Gastrocnemius medialis (tissue), 4 donors: Measurements from ENCODE around the gene PASD1. TPM values are rescaled to one million over a fixed set of nuclear protein-coding genes. Genes with fewer than 3 reads are reported as not detected.

Experiments
- ATAC-seq, 2 donors: fragments of 150-250 bp; one replicate each; pipeline ENCODE4 v1.9.1; 2016
- DNase-seq, 2 donors: peaks; one replicate each; pipeline ENCODE4 v3.0.0-alpha.2; 2019
- H3K27ac ChIP-seq, 4 donors: fragments of 200-600 bp; sonication (generic); 1 replicate in 1 of 4; 2 replicates in 3 of 4; pipeline ENCODE4 v1.5.1; 2016 to 2018; ENCODE audit warnings: mild to moderate bottlenecking in 2 of 4, moderate library complexity in 1 of 4
- H3K27me3 ChIP-seq, 3 donors: fragments of 200-600 bp; sonication (generic) in 2 of 3; 1 replicate in 1 of 3; 2 replicates in 2 of 3; pipeline versions ENCODE4 v1.5.1 to v1.6.0; 2016 to 2019; ENCODE audit warnings: mild to moderate bottlenecking in 1 of 3, moderate library complexity in 1 of 3
- H3K36me3 ChIP-seq, 2 donors: fragments of 200-600 bp; sonication (generic) in 1 of 2; one replicate each; pipeline ENCODE4 v1.5.1; 2017 to 2018
- H3K4me1 ChIP-seq, 2 donors: fragments of 200-600 bp; sonication (generic) in 1 of 2; one replicate each; pipeline ENCODE4 v1.5.1; 2016 to 2017; ENCODE audit warnings: mild to moderate bottlenecking in 2 of 2
- H3K4me3 ChIP-seq, 4 donors: fragments of 200-600 bp; sonication (generic) in 3 of 4; 1 replicate in 1 of 4; 2 replicates in 3 of 4; pipeline ENCODE4 v1.5.1; 2016 to 2019; ENCODE audit warnings: mild to moderate bottlenecking in 2 of 4
- H3K9me3 ChIP-seq, 3 donors: fragments of 200-600 bp; sonication (generic) in 2 of 3; 1 replicate in 1 of 3; 2 replicates in 2 of 3; pipeline ENCODE4 v1.5.1; 2016 to 2019
- POLR2A ChIP-seq, 2 donors: fragments of 450-650 bp; IDR thresholded peaks; one replicate each; pipeline ENCODE4 v1.6.1; 2017; ENCODE audit warnings: antibody characterized with exemption in 2 of 2, mild to moderate bottlenecking in 2 of 2, moderate library complexity in 2 of 2
- in situ Hi-C, 4 donors: fragments of 200-750 bp; cut with MboI; loops; one replicate each; pipeline versions ENCODE4 v1.15.0 to v1.8.0; 2017; ENCODE audit warnings: low sequenced_read_pairs in 4 of 4
- intact Hi-C: fragments of 100-400 bp; cut with DNase I; formaldehyde crosslinking; loops from one replicate; pipeline ENCODE4 v1.15.1; 2023; ENCODE audit warnings: low total_unique reads
- total RNA-seq, 4 donors: library from RNA; depleted of rRNA; stranded (reverse); fragments of >200 nt; gene quantifications; one replicate each; pipeline versions ENCODE4 v1.1.0 to v1.2.3, GENCODE V29; 2016
- TF ChIP-seq, protein P1 (sequence below), 5 experiments: fragments of 450-650 bp in 3 of 5; fragments of 200-600 bp in 2 of 5; sonication (generic) in 2 of 5; IDR thresholded peaks in 4 of 5; conservative IDR thresholded peaks in 1 of 5; 1 replicate in 4 of 5; 2 replicates in 1 of 5; pipeline ENCODE4 v1.5.1; 2016 to 2019; ENCODE audit warnings: antibody characterized with exemption in 5 of 5, mild to moderate bottlenecking in 3 of 5, moderate library complexity in 3 of 5

Gene PASD1
- total RNA-seq, 4 donors from 2014 or later = not detected

DNA sequence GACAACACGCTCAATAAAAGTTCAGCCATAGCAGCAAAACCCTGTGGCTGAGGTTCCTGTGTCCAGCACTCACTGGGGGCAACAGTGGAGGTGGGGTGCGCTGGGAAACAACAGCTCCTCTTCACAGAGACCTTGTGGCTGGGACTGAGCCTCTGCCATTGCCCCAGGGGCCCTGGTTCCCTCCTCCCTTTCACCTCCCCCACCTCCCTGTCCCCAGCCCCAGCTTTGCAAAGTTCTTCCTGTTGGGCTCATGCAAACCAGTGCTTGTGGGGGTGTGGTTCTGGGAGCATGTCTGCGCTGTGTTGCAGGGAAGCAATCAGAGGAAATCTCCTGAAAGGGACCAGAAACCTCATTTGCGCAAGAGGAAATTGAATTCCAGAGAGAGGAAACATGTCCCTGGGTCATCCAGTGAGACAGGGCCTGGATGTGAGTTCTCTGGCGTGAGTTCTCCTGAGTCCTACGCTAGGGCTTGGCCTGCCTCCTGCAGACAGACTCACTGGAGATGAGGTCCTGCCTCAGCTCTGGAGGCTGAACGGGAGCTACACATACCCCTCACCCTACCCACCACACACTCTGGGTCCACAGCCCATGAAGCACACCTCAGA, 159.8 kb downstream of the PASD1 start:
- H3K27me3 ChIP-seq = no peaks in the 10 kb centered on the region
- intact Hi-C loops = no loop called here
- ATAC-seq = no peak

DNA sequence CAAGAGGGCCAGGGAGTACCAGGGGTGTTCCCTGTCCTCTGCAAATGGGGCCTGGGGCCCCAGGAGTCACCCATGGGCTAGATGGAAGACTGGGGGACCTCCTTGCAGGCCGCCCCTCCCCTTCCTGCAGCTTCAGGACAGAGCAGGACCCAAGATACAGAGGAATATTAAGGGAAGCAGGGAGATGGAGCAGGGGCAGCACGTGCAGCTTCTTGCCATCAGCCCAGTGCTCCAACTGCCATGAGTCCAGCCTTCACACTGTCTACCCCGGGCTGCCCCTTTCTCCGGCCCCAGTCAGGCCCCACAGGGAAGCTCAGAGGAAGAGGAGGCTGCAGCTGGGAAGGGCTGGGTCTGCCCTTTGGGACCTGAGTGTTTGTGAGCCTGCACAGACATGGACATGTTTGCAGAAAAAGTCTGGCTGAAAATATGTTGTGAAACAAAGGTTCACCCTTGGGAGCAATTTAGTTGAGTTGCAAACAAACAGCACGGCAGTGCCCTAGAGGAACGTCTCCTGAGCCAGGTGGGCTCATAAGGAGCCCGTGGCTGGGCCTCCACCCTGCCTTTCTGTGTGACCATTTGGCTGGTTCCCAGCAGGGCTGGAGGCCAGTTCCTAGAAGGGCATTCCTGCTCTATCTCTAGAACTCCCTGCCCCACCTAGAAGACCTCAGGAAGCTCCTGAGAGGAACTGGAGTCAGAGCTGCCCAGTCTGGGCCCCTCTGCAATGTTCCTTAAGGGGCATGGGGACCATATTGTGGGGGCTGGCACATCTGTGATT, 161.3 kb downstream of the PASD1 start:
- no peaks in the 10 kb centered on the region for H3K4me1 ChIP-seq
- H3K27me3 ChIP-seq = no peaks in the 10 kb centered on the region
- H3K9me3 ChIP-seq = no peaks in the 10 kb centered on the region
- no peak for TF ChIP-seq POLR2A (IDR thresholded peaks at IDR 0.05)
- TF ChIP-seq, protein P1, sequence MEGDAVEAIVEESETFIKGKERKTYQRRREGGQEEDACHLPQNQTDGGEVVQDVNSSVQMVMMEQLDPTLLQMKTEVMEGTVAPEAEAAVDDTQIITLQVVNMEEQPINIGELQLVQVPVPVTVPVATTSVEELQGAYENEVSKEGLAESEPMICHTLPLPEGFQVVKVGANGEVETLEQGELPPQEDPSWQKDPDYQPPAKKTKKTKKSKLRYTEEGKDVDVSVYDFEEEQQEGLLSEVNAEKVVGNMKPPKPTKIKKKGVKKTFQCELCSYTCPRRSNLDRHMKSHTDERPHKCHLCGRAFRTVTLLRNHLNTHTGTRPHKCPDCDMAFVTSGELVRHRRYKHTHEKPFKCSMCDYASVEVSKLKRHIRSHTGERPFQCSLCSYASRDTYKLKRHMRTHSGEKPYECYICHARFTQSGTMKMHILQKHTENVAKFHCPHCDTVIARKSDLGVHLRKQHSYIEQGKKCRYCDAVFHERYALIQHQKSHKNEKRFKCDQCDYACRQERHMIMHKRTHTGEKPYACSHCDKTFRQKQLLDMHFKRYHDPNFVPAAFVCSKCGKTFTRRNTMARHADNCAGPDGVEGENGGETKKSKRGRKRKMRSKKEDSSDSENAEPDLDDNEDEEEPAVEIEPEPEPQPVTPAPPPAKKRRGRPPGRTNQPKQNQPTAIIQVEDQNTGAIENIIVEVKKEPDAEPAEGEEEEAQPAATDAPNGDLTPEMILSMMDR (IDR thresholded peaks at IDR 0.05 in 4 of 5, conservative IDR thresholded peaks at IDR 0.05 in 1 of 5) = no peak
- intact Hi-C loops (no loop called here), in situ Hi-C loops (no loop called here)
- no peak overlapping the region for H3K27ac ChIP-seq
- H3K36me3 ChIP-seq = no peaks in the 10 kb centered on the region
- ATAC-seq (no peak), DNase-seq (no peak)
- no peak overlapping the region for H3K4me3 ChIP-seq

More for the DNA sequence above, 159.8 kb downstream of the PASD1 start:
- H3K27ac ChIP-seq = no peak overlapping the region
- H3K4me3 ChIP-seq = no peak overlapping the region
- no peaks in the 10 kb centered on the region for H3K36me3 ChIP-seq
- H3K9me3 ChIP-seq = no peaks in the 10 kb centered on the region
- DNase-seq = no peak
- TF ChIP-seq, protein P1 (IDR thresholded peaks at IDR 0.05 in 4 of 5, conservative IDR thresholded peaks at IDR 0.05 in 1 of 5) = no peak
- TF ChIP-seq POLR2A (IDR thresholded peaks at IDR 0.05) = no peak
- no peaks in the 10 kb centered on the region for H3K4me1 ChIP-seq
- in situ Hi-C loops = no loop called here

DNA sequence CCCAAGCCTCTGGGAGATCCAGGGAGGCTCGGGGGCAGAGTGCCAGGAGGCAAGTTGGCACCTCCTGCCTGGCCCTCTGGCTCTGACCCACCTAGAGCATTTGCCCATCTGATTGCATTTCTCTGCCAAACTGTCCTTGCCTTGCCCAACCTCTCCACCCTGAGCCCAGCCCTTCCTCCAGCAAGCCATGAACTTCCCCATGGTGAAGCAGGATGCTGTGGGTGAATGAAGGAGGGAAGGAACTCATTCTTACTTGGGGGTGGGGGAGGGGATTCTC, 161.8 kb downstream of the PASD1 start:
- DNase-seq (no peak), ATAC-seq (no peak)
- Histone ChIP-seq H3K27ac (no peak overlapping the region), H3K4me1 (no peaks in the 10 kb centered on the region), H3K36me3 (no peaks in the 10 kb centered on the region), H3K27me3 (no peaks in the 10 kb centered on the region), H3K4me3 (no peak overlapping the region), H3K9me3 (no peaks in the 10 kb centered on the region)
- in situ Hi-C loops = no loop called here
- intact Hi-C loops = no loop called here
- TF ChIP-seq POLR2A (IDR thresholded peaks at IDR 0.05) = no peak

Other genes with a start within 250 kb of the PASD1 start
- 10 to 100 TPM; 11.5 to 18.3 (median 15.3) TPM for gene VMA21, start 166.5 kb upstream of the PASD1 start, total RNA-seq
- gene PRRG3, start 131.8 kb downstream of the PASD1 start, total RNA-seq = under 1 TPM in 2 of 4 donors, not detected in 2; 0.04 to 0.39 TPM
- gene FATE1, start 152.4 kb downstream of the PASD1 start, total RNA-seq = not detected
- not detected for gene CNGA2, start 171.1 kb downstream of the PASD1 start, total RNA-seq